ENCODE measurements around the gene RGS8. TPM values are rescaled to one million over a fixed set of nuclear protein-coding genes. Genes with fewer than 3 reads are reported as not detected.

The RGS8 gene
- total and polyA plus RNA-seq, 10 of the 15 experiments (the other 5 are each of a cell fraction or from before 2014, with no cell fraction given) = 0.03 to 0.62 (median 0.33) TPM

GRCh38 chr1:182662956-182663355 lies 21.4 kb downstream of the RGS8 start (continued):
- TF ChIP-seq, protein P1, sequence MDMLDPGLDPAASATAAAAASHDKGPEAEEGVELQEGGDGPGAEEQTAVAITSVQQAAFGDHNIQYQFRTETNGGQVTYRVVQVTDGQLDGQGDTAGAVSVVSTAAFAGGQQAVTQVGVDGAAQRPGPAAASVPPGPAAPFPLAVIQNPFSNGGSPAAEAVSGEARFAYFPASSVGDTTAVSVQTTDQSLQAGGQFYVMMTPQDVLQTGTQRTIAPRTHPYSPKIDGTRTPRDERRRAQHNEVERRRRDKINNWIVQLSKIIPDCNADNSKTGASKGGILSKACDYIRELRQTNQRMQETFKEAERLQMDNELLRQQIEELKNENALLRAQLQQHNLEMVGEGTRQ (IDR thresholded peaks at IDR 0.05; ENCODE audit: borderline replicate concordance, low read depth, low read length) = no peak
- TF ChIP-seq NBN (IDR thresholded peaks at IDR 0.05) = no peak
- no peak for TF ChIP-seq SIX5 (IDR thresholded peaks at IDR 0.05; ENCODE audit: low read depth, low read length, severe bottlenecking)
- no peak for TF ChIP-seq IRF3 (IDR thresholded peaks at IDR 0.05)
- TF ChIP-seq, protein P2, sequence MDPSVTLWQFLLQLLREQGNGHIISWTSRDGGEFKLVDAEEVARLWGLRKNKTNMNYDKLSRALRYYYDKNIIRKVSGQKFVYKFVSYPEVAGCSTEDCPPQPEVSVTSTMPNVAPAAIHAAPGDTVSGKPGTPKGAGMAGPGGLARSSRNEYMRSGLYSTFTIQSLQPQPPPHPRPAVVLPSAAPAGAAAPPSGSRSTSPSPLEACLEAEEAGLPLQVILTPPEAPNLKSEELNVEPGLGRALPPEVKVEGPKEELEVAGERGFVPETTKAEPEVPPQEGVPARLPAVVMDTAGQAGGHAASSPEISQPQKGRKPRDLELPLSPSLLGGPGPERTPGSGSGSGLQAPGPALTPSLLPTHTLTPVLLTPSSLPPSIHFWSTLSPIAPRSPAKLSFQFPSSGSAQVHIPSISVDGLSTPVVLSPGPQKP (IDR thresholded peaks at IDR 0.05; ENCODE audit: low read depth, low read length) = no peak
- no peak for TF ChIP-seq PAX5 (IDR thresholded peaks at IDR 0.05; ENCODE audit: borderline replicate concordance, low read depth, low read length)
- no peak for TF ChIP-seq SREBF2 (IDR thresholded peaks at IDR 0.05; ENCODE audit: low read length)

GRCh38 chr1:182662121-182662890 lies 22.1 kb downstream of the RGS8 start:
- ChIA-PET POLR2A (interaction anchor here (0.6 to 1.9 kb wide), 6 partner anchors 10 to 57 kb away, joined by 3 to 5 read pairs (median 3); no protein-coding TSS in a partner anchor), RAD21 (ENCODE audit: unreplicated experiment) (interaction anchor here (0.8 to 2.1 kb wide), 6 partner anchors 14 to 46 kb away, joined by 3 to 5 read pairs (median 4); no protein-coding TSS in a partner anchor), CTCF (interaction anchor here (0.5 to 7.8 kb wide), 12 partner anchors 10 to 121 kb away, joined by 3 to 46 read pairs (median 4); no protein-coding TSS in a partner anchor), SMC1A (ENCODE audit: uncharacterized antibody, unreplicated experiment) (interaction anchor here (0.6 to 11.1 kb wide), 14 partner anchors 9 to 120 kb away, joined by 3 to 106 read pairs (median 4); no protein-coding TSS in a partner anchor)
- no peaks in the 10 kb centered on the region for H3K36me3 ChIP-seq (ENCODE audit: control insufficient read depth in 2 of 2, insufficient read depth in 2 of 2, low read length in 1 of 2)
- H3K27ac ChIP-seq (ENCODE audit: control insufficient read depth, insufficient read depth) = no peak overlapping the region
- H3K27me3 ChIP-seq (replicated peaks in 1 of 2; ENCODE audit: control insufficient read depth in 2 of 2, insufficient read depth in 2 of 2, low read length in 1 of 2) = no peaks in the 10 kb centered on the region
- ATAC-seq (no peak), FAIRE-seq (no peak), DNase-seq (ENCODE audit: low read depth, low spot score) (no peak)
- H3K79me2 ChIP-seq (ENCODE audit: control insufficient read depth, insufficient read depth, low read length) = no peaks in the 10 kb centered on the region
- no peaks in the 10 kb centered on the region for H3K9me3 ChIP-seq (replicated peaks; ENCODE audit: control insufficient read depth, insufficient read depth, low read length)
- H2AFZ ChIP-seq (ENCODE audit: control insufficient read depth, low read depth, low read length) = no peak overlapping the region
- no TSS peak for BruUV-seq (replicated peaks)
- no peak overlapping the region for H3K9ac ChIP-seq (ENCODE audit: control insufficient read depth, insufficient read depth, low read length)
- WGBS (ENCODE audit: insufficient coverage, insufficient replicate concordance, low lambda C conversion rate, missing lambda C conversion rate) = 39% methylated on average over 7 of the region's 7 CpGs
- in situ Hi-C loops (cut with MboI) (no loop called here), intact Hi-C loops (cut with micrococcal nuclease; ENCODE audit: unreplicated experiment) (no loop called here)
- no peaks in the 10 kb centered on the region for H3K4me1 ChIP-seq (ENCODE audit: control insufficient read depth, insufficient read depth, low read length)
- H4K20me1 ChIP-seq (ENCODE audit: control insufficient read depth, insufficient read depth) = no peaks in the 10 kb centered on the region
- no peak overlapping the region for H3K4me3 ChIP-seq
- no peak overlapping the region for H3K4me2 ChIP-seq (ENCODE audit: control insufficient read depth, insufficient read depth)
- TF ChIP-seq POLR2AphosphoS2 (IDR thresholded peaks at IDR 0.05; ENCODE audit: low read depth, low read length) = no peak
- TF ChIP-seq E2F8 (IDR thresholded peaks at IDR 0.05; ENCODE audit: low read depth, partially characterized antibody) = no peak
- no peak for TF ChIP-seq BCLAF1 (IDR thresholded peaks at IDR 0.05)

All from GM12878 (cell line).